C4-2B (cell line): ENCODE measurements around the gene SSU72.
"Not testable (repeated sequence)": the region's sequence is repeated elsewhere in the genome, so short reads cannot be mapped to it uniquely, and the experiment has no call there.

Experiments used
- H3K27ac ChIP-seq: fragments of 450-650 bp; 2 replicates; pipeline ENCODE4 v1.5.1; 2017
- ZFX ChIP-seq: fragments of 450-650 bp; IDR thresholded peaks from 2 replicates; pipeline ENCODE4 v1.6.1; 2017
- TF ChIP-seq, protein P1 (sequence below): fragments of 450-650 bp; conservative IDR thresholded peaks from 2 replicates; pipeline ENCODE4 v1.5.1; 2017; ENCODE audit warnings: mild to moderate bottlenecking

SSU72 gene

GRCh38 chr1:1597275-1597930 lies 22.7 kb upstream of the SSU72 start:
- H3K27ac ChIP-seq, result no peak overlapping the region
- TF ChIP-seq ZFX, result no peak
- TF ChIP-seq, protein P1, sequence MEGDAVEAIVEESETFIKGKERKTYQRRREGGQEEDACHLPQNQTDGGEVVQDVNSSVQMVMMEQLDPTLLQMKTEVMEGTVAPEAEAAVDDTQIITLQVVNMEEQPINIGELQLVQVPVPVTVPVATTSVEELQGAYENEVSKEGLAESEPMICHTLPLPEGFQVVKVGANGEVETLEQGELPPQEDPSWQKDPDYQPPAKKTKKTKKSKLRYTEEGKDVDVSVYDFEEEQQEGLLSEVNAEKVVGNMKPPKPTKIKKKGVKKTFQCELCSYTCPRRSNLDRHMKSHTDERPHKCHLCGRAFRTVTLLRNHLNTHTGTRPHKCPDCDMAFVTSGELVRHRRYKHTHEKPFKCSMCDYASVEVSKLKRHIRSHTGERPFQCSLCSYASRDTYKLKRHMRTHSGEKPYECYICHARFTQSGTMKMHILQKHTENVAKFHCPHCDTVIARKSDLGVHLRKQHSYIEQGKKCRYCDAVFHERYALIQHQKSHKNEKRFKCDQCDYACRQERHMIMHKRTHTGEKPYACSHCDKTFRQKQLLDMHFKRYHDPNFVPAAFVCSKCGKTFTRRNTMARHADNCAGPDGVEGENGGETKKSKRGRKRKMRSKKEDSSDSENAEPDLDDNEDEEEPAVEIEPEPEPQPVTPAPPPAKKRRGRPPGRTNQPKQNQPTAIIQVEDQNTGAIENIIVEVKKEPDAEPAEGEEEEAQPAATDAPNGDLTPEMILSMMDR, result no peak; the same call in 1 of the 2 replicates

GRCh38 chr1:1596493-1597274 lies 22.0 kb upstream of the SSU72 start:
- no peak overlapping the region for H3K27ac ChIP-seq

GRCh38 chr1:1595341-1595740 lies 20.7 kb upstream of the SSU72 start:
- not testable (repeated sequence) for H3K27ac ChIP-seq

More at GRCh38 chr1:1596493-1597274, 22.0 kb upstream of the SSU72 start:
- TF ChIP-seq ZFX, result no peak
- TF ChIP-seq, protein P1, result no peak

- TF ChIP-seq, protein P1, result no peak
- no peak for TF ChIP-seq ZFX
- H3K27ac ChIP-seq, result no peak overlapping the region
These were observed 20.1 kb upstream of the SSU72 start for GRCh38 chr1:1594602-1595260.

DNA sequence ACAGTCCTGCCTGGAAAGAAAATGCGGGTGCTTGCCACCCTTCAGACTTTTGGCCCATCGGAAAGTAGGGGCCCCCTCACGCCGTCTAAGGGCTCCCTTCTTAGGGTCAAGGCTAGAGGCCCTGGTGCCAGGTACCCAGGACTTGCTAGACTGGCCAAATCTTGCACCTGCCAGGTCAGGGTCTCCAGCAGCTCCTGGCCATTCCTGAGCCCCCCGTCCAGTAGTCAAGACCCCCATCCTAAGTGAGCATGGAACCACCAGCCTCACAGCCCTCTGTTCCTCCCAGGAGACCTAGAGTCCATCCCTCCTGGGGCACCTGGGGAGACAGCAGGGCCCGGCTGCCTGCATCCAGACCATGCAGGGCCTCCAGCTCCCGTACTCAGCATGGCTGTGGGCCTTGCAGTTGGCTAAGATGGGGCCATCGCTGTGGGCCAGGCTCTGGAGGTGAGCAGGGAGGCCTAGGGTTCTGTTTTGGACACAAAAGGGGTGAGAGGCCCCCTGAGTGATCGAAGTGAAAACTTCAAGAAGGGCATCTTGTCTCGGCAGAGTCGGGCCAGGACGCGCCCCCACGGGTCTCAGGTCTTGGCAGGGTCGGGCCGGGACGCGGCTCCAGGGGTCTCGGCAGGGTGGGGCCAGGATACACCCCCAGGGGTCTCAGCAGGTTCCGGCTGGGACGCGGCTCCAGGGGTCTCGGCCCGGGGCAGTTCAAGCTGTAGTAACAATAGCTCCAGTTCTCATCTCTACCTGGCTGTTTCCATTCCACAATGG lies 19.4 kb upstream of the SSU72 start:
- H3K27ac ChIP-seq, result no peak overlapping the region
- no peak for TF ChIP-seq ZFX
- TF ChIP-seq, protein P1, result no peak

DNA sequence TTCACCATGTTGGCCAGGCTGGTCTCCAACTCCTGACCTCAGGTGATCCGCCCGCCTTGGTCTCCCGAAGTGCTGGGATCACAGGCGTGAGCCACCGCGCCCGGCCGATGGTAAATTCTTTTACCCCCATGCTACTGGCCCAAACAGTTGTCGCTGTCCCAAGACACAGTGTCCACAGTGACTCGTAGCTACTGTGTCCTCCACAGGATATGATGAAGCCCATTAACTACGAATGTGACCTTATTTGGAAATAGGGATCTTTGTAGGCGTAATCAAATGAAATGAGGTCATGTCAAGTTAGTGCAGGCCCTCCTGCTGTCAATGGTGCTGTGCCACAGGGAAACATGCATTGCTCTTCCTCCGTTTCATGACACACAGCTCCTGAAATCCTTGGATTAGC lies 16.8 kb upstream of the SSU72 start:
- no peak overlapping the region for H3K27ac ChIP-seq
- TF ChIP-seq, protein P1, result no peak

DNA sequence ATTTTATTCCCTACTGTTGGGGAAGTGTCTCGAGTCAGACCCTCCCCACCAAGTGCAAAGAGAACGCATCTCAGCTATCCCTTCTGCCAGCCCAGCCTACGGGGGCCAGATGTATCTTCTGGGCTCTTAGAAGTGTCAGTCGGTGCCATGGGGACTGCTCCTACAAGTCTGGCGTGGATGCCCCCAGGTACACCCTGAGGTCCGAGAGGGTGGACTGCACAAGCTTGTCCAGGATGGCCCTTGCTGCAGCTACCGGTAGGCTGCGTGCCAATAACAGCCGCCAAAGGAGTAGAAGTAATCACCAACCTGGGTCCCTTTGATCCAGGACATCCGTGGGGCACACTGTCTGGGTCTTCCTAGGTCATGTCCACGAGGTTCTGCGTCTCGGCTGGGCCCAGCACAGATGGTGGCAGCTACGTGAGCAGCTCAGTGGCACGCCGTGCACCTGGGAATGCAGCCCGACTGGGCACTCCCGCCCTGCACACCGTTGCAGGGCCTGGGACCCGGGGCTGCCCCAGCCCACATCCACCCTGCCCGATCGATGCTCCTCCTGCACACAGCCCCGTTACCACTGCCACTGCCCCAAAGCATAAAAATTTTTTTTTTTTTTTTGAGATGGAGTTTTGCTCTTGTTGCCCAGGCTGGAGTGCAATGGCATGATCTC lies 8.8 kb upstream of the SSU72 start:
- no peak overlapping the region for H3K27ac ChIP-seq
- no peak for TF ChIP-seq ZFX
- TF ChIP-seq, protein P1, result no peak
